ENCODE results near the gene ZFP28.
A peak's percentile ranks its signal among the peaks of the same experiment; 100 is the strongest.

ZFP28 gene

DNA sequence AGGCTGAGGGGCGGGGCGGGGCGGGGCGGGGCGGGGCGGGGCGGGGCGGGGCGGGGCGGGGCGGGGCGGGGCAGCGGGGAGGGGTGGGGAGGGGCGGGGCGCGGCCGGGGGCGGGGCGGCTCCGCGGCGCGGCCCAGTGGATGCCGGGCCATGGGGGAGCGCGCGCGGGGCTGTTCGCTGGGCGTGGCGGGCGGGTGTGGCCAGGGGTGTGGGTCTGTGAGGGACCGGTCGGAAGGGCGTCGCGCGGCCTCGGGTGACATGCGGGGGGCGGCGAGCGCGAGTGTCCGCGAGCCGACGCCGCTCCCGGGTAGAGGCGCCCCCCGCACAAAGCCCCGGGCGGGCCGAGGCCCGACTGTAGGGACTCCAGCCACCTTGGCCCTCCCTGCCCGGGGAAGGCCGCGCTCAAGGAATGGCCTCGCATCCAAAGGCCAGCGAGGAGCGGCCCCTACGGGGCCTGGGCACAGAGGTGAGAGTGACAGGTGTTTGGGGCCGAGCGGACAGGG lies at the start of gene ZFP28:
ZFP28 (plus strand) TSS at position 188 of the 503 bp plus-strand sequence; CDS start at position 259, 71 bp downstream.
- no peak for DNase-seq (ENCODE audit: low read depth)

DNA sequence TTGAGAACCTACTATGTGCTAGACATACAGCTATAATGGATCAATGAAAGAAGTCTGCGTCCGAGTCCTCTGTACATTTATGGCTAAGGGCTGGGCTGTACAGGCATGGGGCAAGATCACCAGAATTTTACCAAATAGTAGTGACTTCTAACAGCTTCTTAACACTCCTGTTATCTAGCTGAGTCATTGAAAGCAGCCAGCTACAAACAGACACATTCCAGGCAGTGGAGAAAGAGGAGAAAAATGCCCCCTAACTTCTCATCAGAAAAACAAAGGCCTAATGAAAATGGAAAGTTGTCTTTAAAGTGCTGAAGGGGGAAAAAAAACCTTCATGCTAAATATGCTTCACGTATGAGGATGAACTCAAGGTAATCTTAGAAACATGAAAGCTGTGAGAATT lies 47.3 kb upstream of the ZFP28 start:
- DNase-seq (ENCODE audit: low read depth), result no peak

GRCh38 chr19:56504581-56504980 lies 34.2 kb upstream of the ZFP28 start:
- peak; percentile 34 for DNase-seq (ENCODE audit: low read depth)

DNA sequence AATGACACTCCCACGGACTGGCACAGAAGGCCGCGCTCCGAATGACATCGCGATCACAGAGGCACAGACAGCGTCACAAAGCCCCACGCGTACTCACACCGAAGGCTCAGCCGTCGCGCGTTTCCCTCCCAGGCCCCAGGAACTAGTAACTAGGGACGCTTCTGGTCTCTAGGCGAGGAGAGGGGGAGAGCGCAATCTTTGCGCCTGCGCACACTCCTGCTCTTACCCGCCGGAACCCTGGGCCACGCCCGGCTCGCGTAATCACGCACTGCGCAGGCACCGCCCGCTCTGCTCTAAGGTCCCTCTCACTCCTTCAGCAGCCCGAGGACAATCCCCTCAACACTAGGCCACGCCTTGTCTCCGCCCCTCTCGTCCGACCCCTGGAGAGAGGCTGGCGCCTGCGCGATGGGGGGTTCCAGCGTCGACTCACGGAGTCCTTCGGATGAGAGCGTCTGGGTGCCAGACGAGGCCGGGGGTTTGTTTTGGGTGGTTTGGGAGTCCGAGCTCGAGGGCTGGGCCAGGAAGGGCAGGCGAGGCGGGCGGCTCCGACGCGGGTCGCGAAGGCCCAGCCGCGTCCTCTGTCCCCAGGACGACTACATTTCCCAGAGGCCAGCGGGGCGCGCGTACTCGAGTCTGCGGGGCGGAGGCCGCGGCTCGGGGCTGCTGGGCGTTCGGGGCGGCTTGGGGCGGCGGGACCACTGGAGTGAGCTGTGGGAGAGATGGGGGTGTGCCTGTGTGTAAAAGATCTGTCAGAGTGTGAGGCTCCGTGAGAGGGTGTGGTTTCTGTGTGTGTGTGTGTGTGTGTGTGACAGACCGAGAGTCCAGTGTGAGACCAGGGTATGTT lies 31.1 kb upstream of the ZFP28 start, which contains the start of gene ZNF471:
ZNF471 (plus strand) TSS at position 410 of the 844 bp plus-strand sequence. CDS start 3,717 bp downstream, outside the sequence.
- peak; percentile 95 for DNase-seq (ENCODE audit: low read depth)

DNA sequence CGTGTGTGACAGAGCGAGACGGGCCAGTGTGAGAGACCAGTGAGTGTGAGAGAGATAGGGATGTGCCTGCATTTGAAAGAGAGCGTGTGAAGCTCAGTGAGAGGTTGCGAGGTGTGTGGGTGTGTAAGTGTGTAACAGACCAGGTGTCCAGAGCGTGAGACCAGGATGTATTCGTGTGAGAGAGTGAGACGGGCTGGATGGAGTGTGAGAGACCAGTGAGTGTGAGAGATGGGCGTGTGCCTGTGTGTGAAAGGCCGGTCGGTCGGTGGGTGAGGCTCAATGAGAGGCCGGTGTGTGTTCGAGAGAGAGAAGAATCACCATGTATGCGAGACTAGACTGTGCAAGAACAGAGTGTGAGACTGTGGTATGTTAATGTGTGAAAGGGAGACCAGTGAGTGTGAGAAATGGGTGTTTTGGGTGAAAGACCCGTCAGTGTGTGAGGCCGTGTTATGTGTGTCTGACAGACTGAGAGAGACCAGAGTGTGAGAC lies 30.4 kb upstream of the ZFP28 start:
- no peak for DNase-seq (ENCODE audit: low read depth)

DNA sequence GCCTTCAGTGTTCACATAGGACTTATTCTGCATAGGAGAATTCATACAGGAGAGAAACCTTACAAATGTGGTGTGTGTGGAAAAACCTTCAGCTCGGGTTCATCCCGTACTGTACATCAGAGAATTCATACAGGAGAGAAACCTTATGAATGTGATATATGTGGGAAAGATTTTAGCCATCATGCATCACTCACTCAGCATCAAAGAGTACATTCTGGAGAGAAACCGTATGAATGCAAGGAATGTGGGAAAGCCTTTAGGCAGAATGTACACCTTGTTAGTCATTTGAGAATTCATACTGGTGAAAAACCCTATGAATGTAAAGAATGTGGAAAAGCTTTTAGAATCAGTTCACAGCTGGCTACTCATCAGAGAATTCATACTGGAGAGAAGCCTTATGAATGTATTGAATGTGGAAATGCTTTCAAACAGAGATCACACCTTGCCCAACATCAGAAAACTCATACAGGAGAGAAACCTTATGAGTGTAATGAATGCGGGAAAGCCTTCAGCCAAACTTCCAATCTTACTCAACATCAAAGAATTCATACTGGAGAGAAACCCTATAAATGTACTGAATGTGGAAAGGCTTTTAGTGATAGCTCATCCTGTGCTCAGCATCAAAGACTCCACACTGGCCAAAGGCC lies 13.4 kb upstream of the ZFP28 start:
- no peak for DNase-seq (ENCODE audit: low read depth)

- DNase-seq (ENCODE audit: low read depth), result no peak
Observed at GRCh38 chr19:56537442-56537841, 1.3 kb upstream of the ZFP28 start.

DNA sequence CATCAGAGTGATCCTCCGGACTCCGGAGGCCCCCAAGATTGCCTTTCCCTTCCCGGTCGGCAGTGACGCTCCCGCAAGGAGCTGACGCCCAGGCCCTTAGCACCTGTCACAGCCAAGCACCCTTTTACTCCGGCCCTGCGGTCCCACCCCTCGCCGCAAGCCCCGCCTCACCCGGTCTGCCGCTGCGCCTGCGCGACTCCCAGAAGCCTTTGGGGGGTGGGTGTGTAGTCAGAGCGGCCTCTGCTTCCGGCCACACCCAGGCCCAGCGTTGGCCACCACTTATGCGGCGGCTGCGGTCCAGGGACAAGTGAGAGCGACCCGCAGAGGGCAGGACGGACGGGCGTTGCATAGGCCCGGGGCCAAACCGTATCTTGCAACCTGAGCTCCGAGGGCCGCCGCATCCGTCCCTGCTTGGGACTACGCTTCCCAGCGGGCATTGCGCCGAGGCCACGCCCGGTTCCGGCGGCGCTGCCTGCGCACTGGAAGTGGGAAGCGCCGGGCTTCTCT lies 441 bp upstream of the ZFP28 start:
- peak; percentile 52 for DNase-seq (ENCODE audit: low read depth)

GRCh38 chr19:56543776-56544175 lies 5.0 kb downstream of the ZFP28 start:
- DNase-seq (ENCODE audit: low read depth), result no peak

DNA sequence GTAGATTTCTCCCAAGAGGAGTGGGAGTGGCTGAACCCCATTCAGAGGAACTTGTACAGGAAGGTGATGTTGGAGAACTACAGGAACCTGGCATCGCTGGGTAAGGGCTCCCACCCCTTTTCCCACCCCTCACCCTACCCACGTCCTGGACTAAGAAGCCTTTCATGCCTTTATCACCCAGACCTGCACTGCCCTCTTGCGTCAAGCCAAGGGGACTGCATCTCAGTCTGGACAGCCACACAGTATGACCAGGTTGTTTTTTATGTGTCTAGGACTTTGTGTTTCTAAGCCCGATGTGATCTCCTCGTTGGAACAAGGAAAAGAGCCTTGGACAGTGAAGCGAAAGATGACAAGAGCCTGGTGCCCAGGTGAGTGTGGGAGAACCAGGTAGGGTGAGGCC lies 8.8 kb downstream of the ZFP28 start:
- no peak for DNase-seq (ENCODE audit: low read depth)

DNA sequence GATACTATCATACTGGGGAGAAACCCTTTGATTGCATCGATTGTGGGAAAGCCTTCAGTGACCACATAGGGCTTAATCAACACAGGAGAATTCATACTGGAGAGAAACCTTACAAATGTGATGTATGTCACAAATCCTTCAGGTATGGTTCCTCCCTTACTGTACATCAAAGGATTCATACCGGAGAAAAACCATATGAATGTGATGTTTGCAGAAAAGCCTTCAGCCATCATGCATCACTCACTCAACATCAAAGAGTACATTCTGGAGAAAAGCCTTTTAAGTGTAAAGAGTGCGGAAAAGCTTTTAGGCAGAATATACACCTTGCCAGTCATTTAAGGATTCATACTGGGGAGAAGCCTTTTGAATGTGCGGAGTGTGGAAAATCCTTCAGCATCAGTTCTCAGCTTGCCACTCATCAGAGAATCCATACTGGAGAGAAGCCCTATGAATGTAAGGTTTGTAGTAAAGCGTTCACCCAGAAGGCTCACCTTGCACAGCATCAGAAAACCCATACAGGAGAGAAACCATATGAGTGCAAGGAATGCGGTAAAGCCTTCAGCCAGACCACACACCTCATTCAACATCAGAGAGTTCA lies 15.6 kb downstream of the ZFP28 start:
- DNase-seq (ENCODE audit: low read depth), result no peak

GRCh38 chr19:56562766-56563165 lies 24.0 kb downstream of the ZFP28 start:
- no peak for DNase-seq (ENCODE audit: low read depth)

DNA sequence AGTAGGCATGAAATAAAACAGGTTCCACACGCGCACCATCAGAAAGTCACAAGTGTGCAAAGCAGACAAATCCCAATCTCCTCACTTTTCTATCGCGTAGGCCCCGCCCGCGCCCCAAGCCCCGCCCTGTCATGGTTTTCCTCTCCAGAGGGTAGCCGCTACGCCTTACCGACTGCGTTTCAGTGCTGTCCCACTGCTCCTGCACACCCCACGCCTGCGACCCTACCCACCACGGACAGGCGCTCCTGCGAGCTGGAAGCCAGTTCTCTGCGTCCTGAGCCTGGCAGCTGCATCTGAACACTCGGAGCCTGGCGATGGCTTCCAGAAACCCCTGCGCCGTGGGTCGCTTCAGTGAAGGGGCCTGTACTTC lies 28.1 kb downstream of the ZFP28 start:
- DNase-seq (ENCODE audit: low read depth), result peak; percentile 0

DNA sequence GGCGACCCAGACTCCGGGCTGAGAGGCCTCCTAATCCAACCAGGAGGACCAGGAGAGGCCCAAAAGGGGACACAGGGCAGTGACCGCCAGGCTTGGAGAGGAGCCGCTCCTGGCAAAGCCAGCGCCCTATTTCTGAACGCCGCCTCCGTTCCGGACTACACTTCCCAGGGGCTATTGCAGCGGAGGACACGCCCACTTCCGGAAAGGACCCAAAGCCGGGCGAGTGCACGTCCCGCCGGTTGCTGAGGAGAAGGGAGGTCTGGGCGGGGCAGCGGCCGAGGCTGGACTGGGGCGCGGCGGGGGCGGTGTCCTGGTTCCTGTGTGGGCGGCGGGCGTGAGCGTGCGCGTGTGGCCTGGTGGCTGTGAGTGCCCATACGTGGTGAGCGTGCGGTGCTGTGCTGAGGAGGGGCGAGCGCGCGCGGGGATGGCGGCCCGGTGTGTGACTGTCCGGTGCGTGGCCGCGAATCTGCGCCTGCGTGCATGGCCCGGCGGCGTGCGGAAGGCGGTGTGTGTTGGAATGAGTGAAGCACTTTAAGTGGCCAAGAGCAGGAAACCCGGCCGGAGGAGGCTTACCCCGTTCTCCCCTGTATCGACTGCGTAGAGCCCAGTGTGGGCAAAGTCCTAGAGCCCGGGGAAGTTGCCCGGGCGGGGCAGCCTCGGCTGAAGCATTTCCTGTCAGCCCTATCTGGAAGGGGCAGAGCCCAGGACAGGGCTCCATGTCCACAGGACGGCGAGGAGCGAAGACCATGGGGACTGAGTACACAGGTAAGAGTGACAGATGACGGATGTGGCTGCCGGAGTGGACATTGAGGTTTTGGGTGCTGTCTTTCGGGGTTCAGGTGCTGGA lies 28.7 kb downstream of the ZFP28 start, which contains the start of gene ZNF470:
ZNF470 (plus strand) TSS at position 195 of the 847 bp plus-strand sequence. CDS start 2,844 bp downstream, outside the sequence.
- DNase-seq (ENCODE audit: low read depth), result peak; percentile 55

GRCh38 chr19:56572589-56572988 lies 33.8 kb downstream of the ZFP28 start:
- DNase-seq (ENCODE audit: low read depth), result no peak

GRCh38 chr19:56573914-56574313 lies 35.2 kb downstream of the ZFP28 start:
- DNase-seq (ENCODE audit: low read depth), result no peak

DNA sequence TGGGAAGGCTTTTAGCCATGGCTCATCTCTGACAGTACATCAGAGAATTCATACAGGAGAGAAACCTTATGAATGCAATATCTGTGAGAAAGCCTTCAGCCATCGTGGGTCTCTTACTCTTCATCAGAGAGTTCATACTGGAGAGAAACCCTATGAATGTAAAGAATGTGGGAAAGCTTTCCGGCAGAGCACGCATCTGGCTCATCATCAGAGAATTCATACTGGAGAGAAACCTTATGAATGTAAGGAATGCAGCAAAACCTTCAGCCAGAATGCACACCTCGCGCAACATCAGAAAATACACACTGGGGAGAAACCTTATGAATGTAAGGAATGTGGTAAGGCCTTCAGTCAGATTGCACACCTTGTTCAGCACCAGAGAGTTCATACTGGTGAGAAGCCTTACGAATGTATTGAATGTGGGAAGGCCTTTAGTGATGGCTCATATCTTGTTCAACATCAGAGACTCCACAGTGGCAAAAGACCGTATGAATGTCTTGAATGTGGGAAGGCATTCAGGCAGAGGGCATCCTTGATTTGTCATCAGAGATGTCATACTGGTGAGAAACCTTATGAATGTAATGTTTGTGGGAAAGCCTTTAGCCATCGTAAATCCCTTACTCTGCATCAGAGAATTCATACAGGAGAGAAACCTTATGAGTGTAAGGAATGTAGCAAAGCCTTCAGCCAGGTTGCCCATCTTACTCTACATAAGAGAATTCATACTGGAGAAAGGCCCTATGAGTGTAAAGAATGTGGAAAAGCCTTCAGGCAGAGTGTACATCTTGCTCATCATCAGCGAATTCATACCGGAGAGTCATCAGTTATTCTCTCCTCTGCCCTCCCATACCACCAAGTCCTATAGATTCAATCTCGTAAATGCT lies 39.2 kb downstream of the ZFP28 start:
- DNase-seq (ENCODE audit: low read depth), result no peak

GRCh38 chr19:56594446-56594782 lies 55.7 kb downstream of the ZFP28 start:
- DNase-seq (ENCODE audit: low read depth), result no peak

GRCh38 chr19:56594783-56595547 lies 56.2 kb downstream of the ZFP28 start, which contains the start of gene ZNF71:
Gene ZNF71 (plus strand): TSS chr19:56595302. CDS start chr19:56601559, 6,257 bp downstream.
- peak; percentile 34 for DNase-seq (ENCODE audit: low read depth)

GRCh38 chr19:56595548-56595899 lies 56.8 kb downstream of the ZFP28 start:
- DNase-seq (ENCODE audit: low read depth), result no peak
